Measurements from ENCODE around the gene FOXI2. TPM values are rescaled to one million over a fixed set of nuclear protein-coding genes. Genes with fewer than 3 reads are reported as not detected.

Gene FOXI2
- total RNA-seq, 1 experiment from 2014 or later: not detected

DNA sequence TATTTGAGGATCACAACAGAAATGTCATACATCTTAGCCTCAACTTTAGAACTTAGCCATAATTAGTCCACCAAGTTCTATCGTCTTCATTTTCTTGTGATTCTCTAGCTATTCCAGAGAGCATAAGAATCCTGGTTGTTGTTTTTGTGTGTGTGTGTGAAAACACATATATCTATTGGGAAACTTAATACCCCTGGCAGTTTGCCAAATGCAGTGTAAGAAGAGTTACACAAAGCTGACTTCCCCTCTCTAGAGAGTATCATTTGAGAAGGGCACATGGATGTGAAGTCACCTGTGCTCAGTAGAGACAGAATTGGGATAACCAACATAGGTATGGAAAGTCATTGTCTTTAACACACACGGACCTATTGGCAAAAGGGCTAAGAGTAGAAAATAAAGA, 19.3 kb downstream of the FOXI2 start:
- Histone ChIP-seq H3K79me2 (ENCODE audit: low read length) (no peaks in the 10 kb centered on the region), H3K9me2 (replicated peaks; ENCODE audit: insufficient read depth, low read length) (no peaks in the 10 kb centered on the region), H3K9ac (ENCODE audit: low read length) (no peak overlapping the region)

DNA sequence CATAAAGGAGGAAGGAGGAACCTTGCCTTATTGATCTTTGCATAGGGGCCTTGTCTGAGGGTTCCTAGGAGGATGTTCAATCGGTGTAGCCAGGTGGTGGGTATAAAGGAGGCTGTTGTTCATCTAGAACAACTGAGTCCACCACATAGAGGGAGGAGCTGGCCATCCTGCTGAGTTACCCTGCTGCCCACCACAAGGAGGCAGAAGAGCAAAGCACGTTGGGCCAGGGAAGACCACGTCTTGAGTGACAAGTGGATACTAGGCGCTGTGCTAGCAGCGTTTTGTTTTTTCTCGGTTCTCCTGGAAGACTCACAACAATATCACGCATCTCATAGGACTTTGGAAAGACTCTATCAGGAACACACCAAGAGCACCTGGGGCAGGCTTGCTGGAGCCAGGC, 20.0 kb downstream of the FOXI2 start:
- Histone ChIP-seq H3K27me3 (ENCODE audit: low read length) (no peaks in the 10 kb centered on the region), H3K4me1 (ENCODE audit: low read length) (no peaks in the 10 kb centered on the region)
- DNase-seq: peak; percentile 45

More for the DNA sequence above, 19.3 kb downstream of the FOXI2 start:
- no peaks in the 10 kb centered on the region for H3K4me1 ChIP-seq (ENCODE audit: low read length)
- H3K27ac ChIP-seq (ENCODE audit: low read length): no peak overlapping the region
- H3K27me3 ChIP-seq (ENCODE audit: low read length): no peaks in the 10 kb centered on the region
- DNase-seq: no peak
- H4K20me1 ChIP-seq (ENCODE audit: insufficient read depth, low read depth, low read length): no peaks in the 10 kb centered on the region
- H3K9me3 ChIP-seq (ENCODE audit: low read length): no peaks in the 10 kb centered on the region
- no peaks in the 10 kb centered on the region for H3K36me3 ChIP-seq (ENCODE audit: insufficient read depth, low read length)
- H2AFZ ChIP-seq (ENCODE audit: low read length): no peak overlapping the region
- H3K4me3 ChIP-seq (ENCODE audit: low read length): no peak overlapping the region
- H3K4me2 ChIP-seq (ENCODE audit: low read depth, low read length, poor library complexity, severe bottlenecking): no peak overlapping the region

DNA sequence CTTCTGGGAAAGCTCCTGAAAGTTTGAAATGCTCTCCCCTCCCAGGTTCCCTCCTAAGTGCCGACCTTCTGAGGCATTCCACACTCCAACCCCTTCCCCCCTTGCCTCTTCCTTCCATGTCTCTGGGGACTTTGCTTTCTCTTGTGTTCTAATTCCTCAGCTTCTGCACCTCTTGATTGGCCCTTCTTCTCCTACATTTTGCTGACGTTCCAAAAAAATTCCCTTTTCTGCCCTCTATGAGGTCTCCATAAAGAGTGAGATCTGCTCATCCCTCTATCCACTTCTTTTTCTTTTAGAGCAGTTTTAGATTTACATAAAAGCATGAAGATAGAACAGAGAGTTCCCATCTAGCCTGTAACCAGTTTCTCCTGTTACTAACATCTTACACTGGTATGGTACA, 22.3 kb downstream of the FOXI2 start:
- Histone ChIP-seq H3K27ac (ENCODE audit: low read length) (no peak overlapping the region), H3K36me3 (ENCODE audit: insufficient read depth, low read length) (no peaks in the 10 kb centered on the region), H3K79me2 (ENCODE audit: low read length) (no peaks in the 10 kb centered on the region), H3K27me3 (ENCODE audit: low read length) (no peaks in the 10 kb centered on the region), H4K20me1 (ENCODE audit: insufficient read depth, low read depth, low read length) (no peaks in the 10 kb centered on the region), H3K4me1 (ENCODE audit: low read length) (no peaks in the 10 kb centered on the region), H3K4me3 (ENCODE audit: low read length) (no peak overlapping the region), H3K4me2 (ENCODE audit: low read depth, low read length, poor library complexity, severe bottlenecking) (no peak overlapping the region), H3K9me2 (replicated peaks; ENCODE audit: insufficient read depth, low read length) (no peaks in the 10 kb centered on the region), H2AFZ (ENCODE audit: low read length) (no peak overlapping the region), H3K9ac (ENCODE audit: low read length) (no peak overlapping the region), H3K9me3 (ENCODE audit: low read length) (no peaks in the 10 kb centered on the region)
- no peak for DNase-seq

More for the DNA sequence above, 20.0 kb downstream of the FOXI2 start:
- Histone ChIP-seq H3K9me2 (replicated peaks; ENCODE audit: insufficient read depth, low read length) (no peaks in the 10 kb centered on the region), H3K9ac (ENCODE audit: low read length) (no peak overlapping the region), H4K20me1 (ENCODE audit: insufficient read depth, low read depth, low read length) (no peaks in the 10 kb centered on the region), H3K27ac (ENCODE audit: low read length) (no peak overlapping the region), H3K9me3 (ENCODE audit: low read length) (no peaks in the 10 kb centered on the region), H3K36me3 (ENCODE audit: insufficient read depth, low read length) (no peaks in the 10 kb centered on the region), H3K79me2 (ENCODE audit: low read length) (no peaks in the 10 kb centered on the region), H2AFZ (ENCODE audit: low read length) (no peak overlapping the region), H3K4me3 (ENCODE audit: low read length) (no peak overlapping the region), H3K4me2 (ENCODE audit: low read depth, low read length, poor library complexity, severe bottlenecking) (no peak overlapping the region)

DNA sequence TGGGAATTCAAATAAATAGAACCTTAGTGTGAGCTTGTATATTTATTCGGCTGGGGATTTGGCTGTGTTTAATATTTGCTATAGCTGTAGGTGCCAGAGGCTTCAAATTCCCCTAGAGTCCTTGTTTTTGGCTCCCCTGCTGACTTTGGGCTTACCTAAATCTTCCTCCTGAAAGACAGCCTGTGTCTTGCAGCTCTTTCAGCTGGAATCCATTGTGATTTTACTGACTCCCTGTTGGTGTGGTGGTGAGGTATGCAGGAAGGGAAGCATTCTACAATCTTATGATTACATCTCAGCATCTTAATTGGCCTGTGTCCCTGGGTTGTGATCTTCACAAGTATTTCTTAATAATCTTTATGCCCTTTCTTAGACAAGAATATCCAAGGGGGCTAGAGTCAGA, 25.9 kb downstream of the FOXI2 start:
- H3K9me3 ChIP-seq (ENCODE audit: low read length): no peaks in the 10 kb centered on the region
- H3K36me3 ChIP-seq (ENCODE audit: insufficient read depth, low read length): no peaks in the 10 kb centered on the region
- no peak for DNase-seq
- H3K4me1 ChIP-seq (ENCODE audit: low read length): no peaks in the 10 kb centered on the region
- no peaks in the 10 kb centered on the region for H4K20me1 ChIP-seq (ENCODE audit: insufficient read depth, low read depth, low read length)
- H3K4me3 ChIP-seq (ENCODE audit: low read length): no peak overlapping the region
- H3K4me2 ChIP-seq (ENCODE audit: low read depth, low read length, poor library complexity, severe bottlenecking): no peak overlapping the region
- H3K9me2 ChIP-seq (replicated peaks; ENCODE audit: insufficient read depth, low read length): no peaks in the 10 kb centered on the region
- H3K9ac ChIP-seq (ENCODE audit: low read length): no peak overlapping the region
- H3K27me3 ChIP-seq (ENCODE audit: low read length): no peaks in the 10 kb centered on the region
- H2AFZ ChIP-seq (ENCODE audit: low read length): no peak overlapping the region
- H3K27ac ChIP-seq (ENCODE audit: low read length): no peak overlapping the region
- no peaks in the 10 kb centered on the region for H3K79me2 ChIP-seq (ENCODE audit: low read length)

DNA sequence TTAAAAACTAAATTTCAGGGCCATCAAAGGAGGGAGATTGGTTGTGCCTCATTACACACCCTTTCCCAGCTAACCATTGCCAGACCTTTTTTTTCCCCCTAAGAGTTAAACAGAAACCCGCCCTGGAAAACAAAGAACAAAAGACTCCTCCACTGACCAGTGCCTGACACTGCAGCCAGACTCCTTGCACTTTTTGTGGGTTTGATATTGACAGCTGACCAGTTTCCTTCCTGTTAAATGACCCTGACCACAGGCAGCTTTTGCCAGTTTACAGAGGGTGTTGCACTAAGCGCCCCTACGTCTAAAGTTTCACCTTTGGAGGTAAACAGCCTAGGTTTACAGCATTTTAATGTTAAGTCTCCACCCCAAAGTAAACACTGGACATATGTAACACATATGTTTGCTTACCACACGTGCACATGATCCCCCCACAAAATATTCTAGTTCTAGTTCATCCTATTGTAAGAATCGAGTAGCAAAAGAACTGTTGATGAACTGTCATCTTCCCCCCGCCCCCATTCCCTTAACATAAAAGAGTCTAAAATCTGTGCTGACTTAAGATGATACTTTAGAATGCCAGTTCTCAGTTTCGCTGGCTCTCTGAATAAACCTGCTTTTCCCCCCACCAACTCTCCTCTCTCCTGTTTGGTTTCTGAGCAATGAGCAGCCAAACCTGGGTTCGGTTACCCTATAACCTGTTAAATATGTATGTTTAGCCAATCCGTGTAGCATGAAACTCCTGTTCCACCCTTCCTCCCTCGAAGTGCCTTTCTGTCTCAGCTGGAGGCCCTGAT, 38.0 kb downstream of the FOXI2 start:
- H3K9ac ChIP-seq (ENCODE audit: low read length): no peak overlapping the region
- H3K4me2 ChIP-seq (ENCODE audit: low read depth, low read length, poor library complexity, severe bottlenecking): no peak overlapping the region
- H3K4me3 ChIP-seq (ENCODE audit: low read length): no peak overlapping the region
- no peaks in the 10 kb centered on the region for H4K20me1 ChIP-seq (ENCODE audit: insufficient read depth, low read depth, low read length)
- no peak overlapping the region for H3K27ac ChIP-seq (ENCODE audit: low read length)
- H3K9me2 ChIP-seq (replicated peaks; ENCODE audit: insufficient read depth, low read length): no peaks in the 10 kb centered on the region
- DNase-seq: no peak
- H3K9me3 ChIP-seq (ENCODE audit: low read length): no peaks in the 10 kb centered on the region
- no peaks in the 10 kb centered on the region for H3K79me2 ChIP-seq (ENCODE audit: low read length)
- H3K27me3 ChIP-seq (ENCODE audit: low read length): no peaks in the 10 kb centered on the region
- H2AFZ ChIP-seq (ENCODE audit: low read length): no peak overlapping the region
- H3K36me3 ChIP-seq (ENCODE audit: insufficient read depth, low read length): no peaks in the 10 kb centered on the region
- H3K4me1 ChIP-seq (ENCODE audit: low read length): no peaks in the 10 kb centered on the region

DNA sequence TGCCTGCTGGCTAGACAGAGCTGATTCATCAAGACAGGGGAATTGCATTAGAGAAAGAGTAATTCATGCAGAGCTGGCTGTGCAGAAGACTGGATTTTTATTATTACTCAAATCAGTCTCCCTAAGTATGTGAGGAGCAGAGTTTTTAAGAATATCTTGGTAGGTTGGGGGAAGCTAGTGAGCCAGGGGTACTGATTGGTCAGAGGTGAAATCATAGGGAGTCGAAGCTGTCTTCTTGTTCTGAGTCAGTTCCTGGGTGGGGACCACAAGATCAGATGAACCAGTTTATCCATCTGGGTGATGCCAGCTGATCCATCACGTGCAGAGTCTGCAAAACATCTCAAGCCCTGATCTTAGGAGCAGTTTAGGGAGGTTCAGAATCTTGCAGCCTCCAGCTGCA, 39.8 kb downstream of the FOXI2 start:
- no peak for DNase-seq
- no peaks in the 10 kb centered on the region for H3K79me2 ChIP-seq (ENCODE audit: low read length)
- no peaks in the 10 kb centered on the region for H3K9me2 ChIP-seq (replicated peaks; ENCODE audit: insufficient read depth, low read length)
- H3K36me3 ChIP-seq (ENCODE audit: insufficient read depth, low read length): no peaks in the 10 kb centered on the region
- no peak overlapping the region for H3K4me3 ChIP-seq (ENCODE audit: low read length)
- H3K4me2 ChIP-seq (ENCODE audit: low read depth, low read length, poor library complexity, severe bottlenecking): no peak overlapping the region
- no peaks in the 10 kb centered on the region for H3K27me3 ChIP-seq (ENCODE audit: low read length)
- H4K20me1 ChIP-seq (ENCODE audit: insufficient read depth, low read depth, low read length): no peaks in the 10 kb centered on the region
- no peaks in the 10 kb centered on the region for H3K4me1 ChIP-seq (ENCODE audit: low read length)
- H3K27ac ChIP-seq (ENCODE audit: low read length): no peak overlapping the region
- H3K9me3 ChIP-seq (ENCODE audit: low read length): no peaks in the 10 kb centered on the region
- no peak overlapping the region for H2AFZ ChIP-seq (ENCODE audit: low read length)
- H3K9ac ChIP-seq (ENCODE audit: low read length): no peak overlapping the region

DNA sequence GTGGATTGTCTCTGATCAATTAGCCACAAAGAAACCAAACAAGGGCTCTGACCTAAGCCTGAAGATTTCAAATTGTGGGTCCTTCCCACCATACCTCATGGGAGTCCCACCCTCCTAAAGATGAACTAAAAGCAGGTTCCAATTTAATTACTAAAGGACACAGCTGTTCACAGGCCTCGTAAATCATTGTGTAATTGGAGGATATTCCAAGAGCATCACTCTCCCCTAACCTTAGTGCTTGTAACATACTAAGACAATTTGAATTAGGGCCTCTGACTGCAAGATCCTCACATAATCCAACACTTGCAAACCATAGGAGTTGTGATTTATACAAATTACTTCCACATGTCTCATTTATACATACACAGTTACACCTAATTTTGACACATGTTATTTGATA, 44.4 kb downstream of the FOXI2 start:
- no peak overlapping the region for H3K4me2 ChIP-seq (ENCODE audit: low read depth, low read length, poor library complexity, severe bottlenecking)
- H3K4me1 ChIP-seq (ENCODE audit: low read length): no peaks in the 10 kb centered on the region
- H3K9ac ChIP-seq (ENCODE audit: low read length): no peak overlapping the region
- H3K79me2 ChIP-seq (ENCODE audit: low read length): no peaks in the 10 kb centered on the region
- no peaks in the 10 kb centered on the region for H4K20me1 ChIP-seq (ENCODE audit: insufficient read depth, low read depth, low read length)
- DNase-seq: no peak
- H3K9me3 ChIP-seq (ENCODE audit: low read length): no peaks in the 10 kb centered on the region
- H3K27ac ChIP-seq (ENCODE audit: low read length): no peak overlapping the region
- no peaks in the 10 kb centered on the region for H3K36me3 ChIP-seq (ENCODE audit: insufficient read depth, low read length)
- no peak overlapping the region for H3K4me3 ChIP-seq (ENCODE audit: low read length)
- no peaks in the 10 kb centered on the region for H3K9me2 ChIP-seq (replicated peaks; ENCODE audit: insufficient read depth, low read length)
- H2AFZ ChIP-seq (ENCODE audit: low read length): no peak overlapping the region
- no peaks in the 10 kb centered on the region for H3K27me3 ChIP-seq (ENCODE audit: low read length)

DNA sequence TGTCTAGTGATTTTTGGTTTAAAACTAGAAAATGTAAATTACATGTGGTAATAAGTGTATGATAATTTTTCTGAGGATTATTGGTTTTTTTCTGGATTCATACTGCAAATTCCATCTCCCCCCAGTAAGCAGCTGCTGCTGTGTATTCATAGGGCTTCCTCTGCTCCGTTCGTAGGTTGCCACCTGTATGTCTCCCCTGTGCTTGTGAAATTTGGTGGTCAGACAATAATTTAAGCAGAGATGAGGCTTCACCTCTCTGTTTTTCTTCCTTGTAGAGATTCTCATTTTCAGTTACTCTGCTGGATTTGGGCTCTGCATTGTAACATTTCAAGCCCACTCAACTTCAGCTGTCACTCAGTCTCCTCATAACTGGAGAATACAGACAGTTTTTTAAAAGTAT, 50.9 kb downstream of the FOXI2 start:
- no peak overlapping the region for H3K4me2 ChIP-seq (ENCODE audit: low read depth, low read length, poor library complexity, severe bottlenecking)
- no peaks in the 10 kb centered on the region for H3K79me2 ChIP-seq (ENCODE audit: low read length)
- H3K9me3 ChIP-seq (ENCODE audit: low read length): no peaks in the 10 kb centered on the region
- no peak overlapping the region for H3K9ac ChIP-seq (ENCODE audit: low read length)
- H3K27me3 ChIP-seq (ENCODE audit: low read length): no peaks in the 10 kb centered on the region
- no peaks in the 10 kb centered on the region for H3K9me2 ChIP-seq (replicated peaks; ENCODE audit: insufficient read depth, low read length)
- no peak overlapping the region for H2AFZ ChIP-seq (ENCODE audit: low read length)
- no peaks in the 10 kb centered on the region for H4K20me1 ChIP-seq (ENCODE audit: insufficient read depth, low read depth, low read length)
- DNase-seq: no peak
- H3K27ac ChIP-seq (ENCODE audit: low read length): no peak overlapping the region
- no peaks in the 10 kb centered on the region for H3K36me3 ChIP-seq (ENCODE audit: insufficient read depth, low read length)
- no peak overlapping the region for H3K4me3 ChIP-seq (ENCODE audit: low read length)
- H3K4me1 ChIP-seq (ENCODE audit: low read length): no peaks in the 10 kb centered on the region
